CD8-positive, alpha-beta memory T cell (primary cell): ENCODE data around the gene ERCC6L. TPM values are rescaled to one million over a fixed set of nuclear protein-coding genes. Genes with fewer than 3 reads are reported as not detected.
A peak's percentile ranks its signal among the peaks of the same experiment; 100 is the strongest.
"Not testable (repeated sequence)": the region's sequence is repeated elsewhere in the genome, so short reads cannot be mapped to it uniquely, and the experiment has no call there.

Experiments
- CTCF ChIA-PET: fragments of 350-600 bp; sonication (Branson Sonifier 250); formaldehyde crosslinking; loops from one replicate; lab custom pipeline; 2021; ENCODE audit warnings: antibody characterized with exemption; lab: Charles Lee
- POLR2A ChIA-PET: fragments of 350-600 bp; sonication (Branson Sonifier 250); formaldehyde crosslinking; loops from one replicate; lab custom pipeline; 2021; ENCODE audit warnings: antibody characterized with exemption; lab: Charles Lee
- DNase-seq, 5 donors: peaks; one replicate each; pipeline versions ENCODE4 v3.0.0 to v3.0.0-alpha.2; 2020 to 2022; ENCODE audit warnings: mixed read lengths in 1 of 5
- H3K27ac ChIP-seq: one replicate; pipeline ENCODE4 v1.7.0; 2013; ENCODE audit warnings: low read depth, mild to moderate bottlenecking, low read length, moderate library complexity
- H3K27me3 ChIP-seq: 2 replicates; pipeline ENCODE4 v1.7.0; 2013; ENCODE audit warnings: low read length, mild to moderate bottlenecking; ENCODE audit not compliant: insufficient read depth, poor library complexity, severe bottlenecking
- H3K36me3 ChIP-seq: 2 replicates; pipeline ENCODE4 v1.7.0; 2013; ENCODE audit warnings: mild to moderate bottlenecking, low read length, moderate library complexity; ENCODE audit not compliant: insufficient read depth
- H3K4me1 ChIP-seq: 2 replicates; pipeline ENCODE4 v1.7.0; 2013; ENCODE audit warnings: mild to moderate bottlenecking, low read length, moderate library complexity; ENCODE audit not compliant: insufficient read depth
- H3K4me3 ChIP-seq: 2 replicates; pipeline ENCODE4 v1.7.0; 2013; ENCODE audit warnings: mild to moderate bottlenecking, low read length
- H3K9me3 ChIP-seq: 2 replicates; pipeline ENCODE4 v1.7.0; 2013; ENCODE audit warnings: mild to moderate bottlenecking, low read length
- H3K27ac Mint-ChIP-seq, 8 donors: one replicate each; pipeline ENCODE4 v1.8.0; 2020 to 2021; ENCODE audit warnings: mixed read lengths in 8 of 8, mild to moderate bottlenecking in 6 of 8, inconsistent platforms in 3 of 8, moderate library complexity in 3 of 8
- H3K27me3 Mint-ChIP-seq, 2 donors: one replicate each; pipeline ENCODE4 v1.8.0; 2020 to 2021; ENCODE audit warnings: mixed read lengths in 2 of 2, mild to moderate bottlenecking in 1 of 2, moderate library complexity in 1 of 2
- H3K36me3 Mint-ChIP-seq, 3 donors: one replicate each; pipeline ENCODE4 v1.8.0; 2020 to 2021; ENCODE audit warnings: mixed read lengths in 3 of 3, inconsistent platforms in 1 of 3, mild to moderate bottlenecking in 1 of 3
- H3K4me1 Mint-ChIP-seq, 3 donors: one replicate each; pipeline ENCODE4 v1.8.0; 2020 to 2021; ENCODE audit warnings: mixed read lengths in 3 of 3, inconsistent platforms in 1 of 3, mild to moderate bottlenecking in 1 of 3
- H3K4me3 Mint-ChIP-seq, 7 donors: one replicate each; pipeline ENCODE4 v1.8.0; 2020 to 2021; ENCODE audit warnings: mixed read lengths in 7 of 7, mild to moderate bottlenecking in 6 of 7, moderate library complexity in 4 of 7, inconsistent platforms in 2 of 7
- H3K9me3 Mint-ChIP-seq, 5 donors: one replicate each; pipeline ENCODE4 v1.8.0; 2020 to 2022; ENCODE audit warnings: mixed read lengths in 5 of 5, mild to moderate bottlenecking in 3 of 5, moderate library complexity in 2 of 5, inconsistent platforms in 1 of 5
- polyA plus RNA-seq: library from polyadenylated mRNA; unstranded; fragments of 300-500 nt; fragmentation: Illumina TruSeq; gene quantifications from one replicate; pipeline ENCODE4 v1.2.3, GENCODE V29; 2021
- total RNA-seq, 2 experiments: library from RNA; stranded (reverse); gene quantifications; one replicate each; pipeline ENCODE4 v1.2.3, GENCODE V29; 2021

ERCC6L gene
- total and polyA plus RNA-seq, 3 experiments from 2014 or later = 0.43 to 10.2 (median 9.7) TPM

DNA sequence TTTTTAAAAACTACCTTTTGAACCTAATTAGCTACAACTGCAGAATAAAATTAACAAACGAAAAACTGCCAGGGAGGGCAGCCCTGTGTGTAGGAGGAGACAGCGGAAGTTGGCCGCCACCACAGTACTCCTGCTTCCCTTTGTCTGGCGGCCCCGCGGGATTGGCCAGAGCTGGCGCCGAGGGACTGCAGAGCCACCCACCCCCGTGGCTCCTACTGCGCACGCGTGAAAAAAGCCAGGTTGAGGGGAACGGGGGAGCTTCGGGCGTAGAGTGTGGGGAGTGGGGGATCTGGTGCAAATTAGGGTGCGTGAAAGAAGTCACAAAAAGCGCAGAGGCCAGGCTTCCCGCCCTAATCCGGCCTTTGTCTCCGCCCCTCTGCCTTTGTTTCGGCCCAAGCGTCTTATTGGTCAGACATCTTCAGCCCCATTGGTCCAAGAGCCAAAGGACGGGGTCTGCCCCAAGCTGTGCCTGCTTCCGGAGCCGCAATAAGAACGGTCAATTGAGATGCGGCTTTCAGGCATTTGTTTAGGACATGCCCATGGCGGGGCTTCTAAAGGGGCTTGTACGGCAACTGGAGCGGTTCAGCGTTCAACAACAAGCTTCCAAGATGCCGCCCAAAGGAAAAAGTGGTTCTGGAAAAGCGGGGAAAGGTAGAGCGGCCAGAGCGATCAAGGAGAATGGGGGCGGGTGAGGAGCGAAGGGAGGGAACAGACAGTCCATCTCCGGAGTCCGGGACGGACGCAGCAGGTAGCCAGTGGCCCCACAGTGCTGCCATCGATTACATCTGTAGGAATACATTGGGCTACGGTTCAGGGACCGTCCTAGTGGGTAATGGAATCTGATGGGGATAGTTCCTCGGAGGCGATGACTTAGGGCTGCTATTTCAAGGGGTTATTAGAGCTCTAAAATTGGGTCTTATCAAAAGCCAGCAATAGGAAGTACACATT is 57.4 kb downstream of the ERCC6L start, which contains the start of gene PIN4:
TSS of gene PIN4 (plus strand) at position 580 of the 948 bp plus-strand sequence. CDS start at position 609, 29 bp downstream.
- CTCF ChIA-PET = interaction anchor here (1.0 to 2.6 kb wide), 4 partner anchors 9 to 164 kb away, joined by 3 to 11 read pairs (median 4); partner anchors contain the start of genes ERCC6L and RPS4X
- DNase-seq = peak; percentile 66 to 91 (median 83)
- Histone ChIP-seq H3K4me1 (peaks cover 14% of the 10 kb centered on the region), H3K27me3 (no peaks in the 10 kb centered on the region), H3K4me3 (peak within 1 kb of the TSS; percentile 95), H3K36me3 (no peaks in the 10 kb centered on the region), H3K9me3 (no peaks in the 10 kb centered on the region), H3K27ac (peak within 1 kb of the TSS; percentile 61)
- Mint-ChIP-seq H3K36me3 (peaks cover 0 to 11% (median 0%) of the 10 kb centered on the region in 3 donors), H3K27ac (peak within 1 kb of the TSS in 1 of 8 donors; percentile 50), H3K4me3 (peak within 1 kb of the TSS in 1 of 7 donors; percentile 40), H3K9me3 (no peaks in the 10 kb centered on the region), H3K4me1 (peaks cover 10 to 20% (median 16%) of the 10 kb centered on the region in 3 donors), H3K27me3 (peaks cover 0 to 1% of the 10 kb centered on the region in 2 donors)
- POLR2A ChIA-PET = interaction anchor here (0.8 to 1.3 kb wide), 4 partner anchors 12 to 95 kb away, joined by 3 to 4 read pairs (median 4); partner anchors contain the start of genes ERCC6L and RTL5

DNA sequence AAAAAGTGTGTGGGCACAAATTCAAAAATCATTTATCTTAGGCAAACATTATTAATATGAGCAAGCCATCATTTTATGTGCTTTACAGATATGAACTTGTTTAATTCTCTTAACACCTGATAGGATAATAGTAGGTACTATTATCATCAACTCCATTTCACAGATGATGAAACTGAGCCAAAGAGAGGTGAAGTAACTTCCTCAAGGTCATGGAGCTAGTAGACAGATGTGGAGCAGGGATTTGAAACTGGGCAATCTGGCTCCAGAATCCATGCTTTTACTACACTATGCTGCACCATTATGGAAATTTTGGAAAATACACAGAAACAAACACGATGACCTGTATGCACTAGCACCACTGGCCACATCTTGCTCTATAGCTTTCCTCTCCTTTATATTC is 58.3 kb downstream of the ERCC6L start:
- POLR2A ChIA-PET = interaction anchor here (1.0 to 1.3 kb wide), 2 partner anchors 11 to 49 kb away, joined by 4 read pairs; partner anchors contain the start of gene RTL5
- Mint-ChIP-seq H3K9me3 (no peaks in the 10 kb centered on the region), H3K27me3 (peaks cover 0 to 1% of the 10 kb centered on the region in 2 donors), H3K36me3 (peaks cover 0 to 4% (median 0%) of the 10 kb centered on the region in 3 donors), H3K4me3 (peak overlapping the region in 2 of 7 donors; percentile 40 to 48), H3K27ac (peak overlapping the region in 5 of 8 donors; percentile 1 to 73 (median 50)), H3K4me1 (peaks cover 9 to 17% (median 10%) of the 10 kb centered on the region in 3 donors)
- H3K4me3 ChIP-seq = peak overlapping the region; percentile 95
- H3K36me3 ChIP-seq = no peaks in the 10 kb centered on the region
- H3K27ac ChIP-seq = peak overlapping the region; percentile 61
- DNase-seq = no peak
- H3K9me3 ChIP-seq = no peaks in the 10 kb centered on the region
- no peaks in the 10 kb centered on the region for H3K27me3 ChIP-seq
- H3K4me1 ChIP-seq = peaks cover 14% of the 10 kb centered on the region
- CTCF ChIA-PET = interaction anchor here (1.7 to 2.6 kb wide), 3 partner anchors 8 to 163 kb away, joined by 3 to 11 read pairs (median 4); partner anchors contain the start of gene RPS4X

GRCh38 chrX:72176981-72177380 is 61.8 kb downstream of the ERCC6L start:
- Histone ChIP-seq H3K9me3 (no peaks in the 10 kb centered on the region), H3K27me3 (no peaks in the 10 kb centered on the region), H3K4me3 (no peak overlapping the region), H3K27ac (no peak overlapping the region), H3K4me1 (peaks cover 10% of the 10 kb centered on the region), H3K36me3 (no peaks in the 10 kb centered on the region)
- H3K4me1 Mint-ChIP-seq = peaks cover 4 to 12% (median 5%) of the 10 kb centered on the region in 3 donors
- POLR2A ChIA-PET = no interaction called here
- H3K36me3 Mint-ChIP-seq = no peaks in the 10 kb centered on the region
- H3K27ac Mint-ChIP-seq = peak overlapping the region in 1 of 8 donors; percentile 40
- peaks cover 0 to 1% of the 10 kb centered on the region in 2 donors for H3K27me3 Mint-ChIP-seq
- peaks cover 0 to 2% (median 0%) of the 10 kb centered on the region in 5 donors for H3K9me3 Mint-ChIP-seq
- no peak for DNase-seq
- H3K4me3 Mint-ChIP-seq = no peak overlapping the region
- CTCF ChIA-PET = no interaction called here

- H3K9me3 Mint-ChIP-seq, H3K27me3 Mint-ChIP-seq, CTCF ChIA-PET, H3K9me3 ChIP-seq, H3K36me3 ChIP-seq, POLR2A ChIA-PET, H3K4me3 ChIP-seq, H3K27me3 ChIP-seq, H3K4me3 Mint-ChIP-seq, H3K27ac ChIP-seq, H3K4me1 ChIP-seq, H3K36me3 Mint-ChIP-seq, H3K27ac Mint-ChIP-seq, DNase-seq: not testable (repeated sequence)
- peaks cover 4 to 12% (median 5%) of the 10 kb centered on the region in 3 donors for H3K4me1 Mint-ChIP-seq
Measured at GRCh38 chrX:72176289-72176688, 62.5 kb downstream of the ERCC6L start.

DNA sequence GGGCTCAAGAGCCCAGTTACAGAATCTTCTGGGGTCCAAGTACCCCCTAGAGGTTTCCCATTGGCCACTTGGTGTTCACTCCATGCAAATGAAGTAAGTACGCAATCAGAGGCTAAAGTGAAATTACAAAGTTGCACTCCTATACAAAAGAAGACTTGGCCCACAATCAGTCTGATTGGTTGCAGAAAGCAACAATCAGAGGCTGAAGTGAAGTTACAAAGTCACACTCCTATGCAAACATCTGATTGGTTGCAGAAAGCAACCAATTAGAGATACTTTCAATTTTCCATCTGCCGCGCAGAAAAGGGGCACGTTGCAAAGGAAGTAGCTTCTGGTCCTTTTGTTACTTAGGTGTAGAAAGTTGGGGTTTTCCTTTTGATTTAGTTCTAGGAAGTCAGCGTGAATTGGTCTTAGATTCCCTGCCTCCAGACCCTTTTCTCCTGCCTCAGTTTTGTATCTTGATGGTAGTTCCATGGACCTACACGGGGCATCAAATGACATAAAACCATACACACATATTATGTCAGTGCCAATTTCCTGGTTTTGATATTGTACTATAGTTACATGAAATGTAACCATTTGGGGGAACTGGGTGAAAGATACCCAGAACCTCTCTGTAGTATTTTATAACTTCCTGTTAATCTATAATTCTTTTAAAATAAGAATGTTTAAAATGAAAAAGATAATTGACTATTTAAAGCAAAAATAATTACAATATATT is 69.7 kb downstream of the ERCC6L start:
- peaks cover 5 to 13% (median 9%) of the 10 kb centered on the region in 3 donors for H3K4me1 Mint-ChIP-seq
- Histone ChIP-seq H3K9me3 (no peaks in the 10 kb centered on the region), H3K27ac (peak overlapping the region; percentile 57), H3K27me3 (no peaks in the 10 kb centered on the region), H3K4me3 (peak overlapping the region; percentile 45), H3K36me3 (no peaks in the 10 kb centered on the region), H3K4me1 (no peaks in the 10 kb centered on the region)
- CTCF ChIA-PET = no interaction called here
- no peaks in the 10 kb centered on the region for H3K36me3 Mint-ChIP-seq
- H3K4me3 Mint-ChIP-seq = peak overlapping the region; percentile 75 to 90 (median 83)
- POLR2A ChIA-PET = interaction anchor here (1.1 kb wide), 1 partner anchor 12 kb away, joined by 4 read pairs; the partner anchor contains the start of gene PIN4
- H3K27ac Mint-ChIP-seq = peak overlapping the region; percentile 63 to 96 (median 94)
- H3K9me3 Mint-ChIP-seq = peaks cover 0 to 2% (median 0%) of the 10 kb centered on the region in 5 donors
- no peaks in the 10 kb centered on the region for H3K27me3 Mint-ChIP-seq
- peak in 4 of 5 donors; percentile 41 to 67 (median 62) for DNase-seq

GRCh38 chrX:72165551-72165950 is 73.3 kb downstream of the ERCC6L start:
- DNase-seq = no peak
- Histone ChIP-seq H3K36me3 (no peaks in the 10 kb centered on the region), H3K9me3 (no peaks in the 10 kb centered on the region), H3K27ac (no peak overlapping the region), H3K4me1 (no peaks in the 10 kb centered on the region), H3K27me3 (no peaks in the 10 kb centered on the region), H3K4me3 (no peak overlapping the region)
- Mint-ChIP-seq H3K9me3 (no peaks in the 10 kb centered on the region), H3K27ac (no peak overlapping the region), H3K36me3 (no peaks in the 10 kb centered on the region), H3K27me3 (peaks cover 3% of the 10 kb centered on the region in 2 donors), H3K4me3 (no peak overlapping the region), H3K4me1 (peaks cover 5 to 13% (median 9%) of the 10 kb centered on the region in 3 donors)
- ChIA-PET CTCF (no interaction called here), POLR2A (no interaction called here)

- H3K27ac Mint-ChIP-seq = no peak overlapping the region
- no peak overlapping the region for H3K4me3 Mint-ChIP-seq
- H3K9me3 Mint-ChIP-seq = no peaks in the 10 kb centered on the region
- CTCF ChIA-PET = no interaction called here
- Histone ChIP-seq H3K9me3 (no peaks in the 10 kb centered on the region), H3K27me3 (no peaks in the 10 kb centered on the region), H3K4me3 (no peak overlapping the region), H3K4me1 (no peaks in the 10 kb centered on the region), H3K27ac (no peak overlapping the region), H3K36me3 (no peaks in the 10 kb centered on the region)
- no peaks in the 10 kb centered on the region for H3K4me1 Mint-ChIP-seq
- peaks cover 11 to 12% of the 10 kb centered on the region in 2 donors for H3K27me3 Mint-ChIP-seq
- no peak for DNase-seq
- H3K36me3 Mint-ChIP-seq = no peaks in the 10 kb centered on the region
- POLR2A ChIA-PET = no interaction called here
Measured at GRCh38 chrX:72159769-72160168, 79.1 kb downstream of the ERCC6L start.
